GM15510 (cell line): ENCODE data around the gene CR1L.

Experiments
- POLR2A ChIP-seq: IDR thresholded peaks from 3 replicates; pipeline ENCODE4 v1.6.1; 2011; ENCODE audit warnings: borderline replicate concordance; ENCODE audit not compliant: insufficient read length; ENCODE audit errors: extremely low read depth

Gene CR1L

DNA sequence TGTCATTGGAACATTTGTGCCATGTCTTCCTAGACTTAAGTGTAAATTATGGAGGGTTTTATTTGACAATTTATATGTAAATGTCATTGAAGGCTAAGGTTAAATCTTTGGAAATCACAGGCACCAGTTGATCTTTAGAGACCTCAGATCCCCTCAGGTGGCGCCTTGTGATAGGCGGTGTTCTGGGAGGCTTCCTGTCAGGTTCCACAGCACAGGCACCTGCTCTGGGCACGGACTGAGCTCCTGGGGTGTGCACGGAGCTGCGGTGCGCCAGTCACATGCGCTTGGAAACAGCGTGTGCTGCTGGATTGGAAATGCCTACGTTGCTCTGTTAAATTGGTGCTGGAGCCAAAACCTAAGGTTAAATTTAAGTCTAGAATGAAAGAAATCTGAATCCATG, 119.0 kb downstream of the CR1L start:
- no peak for TF ChIP-seq POLR2A

DNA sequence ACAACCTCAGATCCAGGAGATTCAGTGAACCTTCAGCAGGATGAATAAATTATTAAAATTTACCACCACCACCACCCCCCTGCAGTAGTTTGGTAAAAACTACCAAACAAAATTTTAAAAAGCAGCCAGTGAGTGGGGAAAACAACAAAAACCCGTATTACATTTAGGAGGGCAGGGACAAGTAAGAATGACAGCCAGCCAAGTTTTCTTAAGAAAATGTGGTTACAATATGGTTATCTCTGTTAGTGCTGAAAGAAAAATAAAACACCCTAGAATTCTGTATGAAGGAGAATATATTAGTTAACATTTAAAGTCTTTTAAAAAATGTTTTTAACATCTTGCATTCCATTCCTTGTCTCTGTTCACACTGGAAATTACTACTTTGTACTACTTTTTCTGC, 121.6 kb downstream of the CR1L start:
- TF ChIP-seq POLR2A: no peak
